HPDE6-E6E7 (cell line): ENCODE results near the gene PROM2.
"Not testable (repeated sequence)": the region's sequence is repeated elsewhere in the genome, so short reads cannot be mapped to it uniquely, and the experiment has no call there.

Experiments used
- DNase-seq: peaks from one replicate; pipeline ENCODE4 v3.0.0; 2011; ENCODE audit warnings: missing footprints; ENCODE audit errors: extremely low spot score

Gene PROM2

DNA sequence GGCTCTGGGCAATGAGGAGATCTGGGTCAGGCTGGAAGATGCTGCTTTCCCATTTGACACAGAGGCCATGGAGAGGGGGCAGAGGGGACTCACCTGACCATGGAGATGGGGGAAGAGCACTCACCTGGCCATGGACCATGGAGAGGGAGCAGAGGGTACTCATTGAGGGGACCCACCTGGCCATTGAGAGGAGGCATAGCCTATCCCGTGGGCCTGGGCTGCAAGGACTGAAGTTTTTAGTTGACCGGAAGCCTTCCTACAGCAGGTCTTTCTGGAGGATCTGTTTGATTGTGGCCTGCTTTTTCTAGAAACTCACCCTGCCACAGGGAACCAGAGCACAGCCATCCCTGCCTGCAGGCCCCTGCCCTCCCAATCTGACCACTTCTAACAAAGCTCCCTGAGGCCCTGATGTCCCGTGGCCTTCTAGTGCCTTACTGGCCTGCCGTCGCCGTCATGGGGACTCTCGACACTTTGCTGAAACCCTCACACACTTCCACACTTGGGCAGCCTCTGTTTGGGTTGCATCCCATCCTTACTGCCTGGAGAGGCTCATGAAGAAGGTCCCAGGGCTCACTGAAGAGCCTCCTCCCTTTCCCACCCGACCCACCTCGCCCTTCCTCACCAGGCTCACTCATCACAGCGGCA, 5.1 kb upstream of the PROM2 start:
- no peak for DNase-seq

GRCh38 chr2:95269745-95270144, 4.5 kb upstream of the PROM2 start:
- not testable (repeated sequence) for DNase-seq

GRCh38 chr2:95270541-95271081, 3.6 kb upstream of the PROM2 start:
- DNase-seq = no peak

GRCh38 chr2:95271381-95271971, 2.8 kb upstream of the PROM2 start:
- no peak for DNase-seq

DNA sequence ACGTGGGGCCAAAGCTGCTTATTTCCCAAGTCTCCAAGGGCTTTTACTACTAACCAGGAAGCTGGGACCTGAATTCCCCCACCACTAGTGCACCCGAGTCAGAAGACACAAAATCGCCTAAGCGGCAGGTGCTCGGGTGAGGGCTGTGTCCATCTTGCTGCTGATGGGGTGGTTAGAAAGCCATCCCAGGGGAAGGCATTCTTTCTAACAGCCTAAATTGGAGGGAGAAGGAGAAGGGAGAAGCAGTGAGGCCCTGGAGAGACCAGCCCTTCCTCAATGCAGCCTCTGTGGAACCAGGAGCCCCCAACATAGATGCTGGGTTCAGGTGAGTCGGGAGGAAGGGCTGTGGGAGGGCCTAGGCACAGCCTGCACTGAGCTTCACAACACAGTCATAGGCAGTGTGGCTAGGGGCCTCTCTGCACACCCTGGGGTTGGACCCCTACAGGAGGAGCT, 1.9 kb upstream of the PROM2 start:
- DNase-seq = no peak

- DNase-seq = no peak
Measured at GRCh38 chr2:95272781-95273180, 1.5 kb upstream of the PROM2 start.

GRCh38 chr2:95273566-95274290, 521 bp upstream of the PROM2 start:
- no peak for DNase-seq

DNA sequence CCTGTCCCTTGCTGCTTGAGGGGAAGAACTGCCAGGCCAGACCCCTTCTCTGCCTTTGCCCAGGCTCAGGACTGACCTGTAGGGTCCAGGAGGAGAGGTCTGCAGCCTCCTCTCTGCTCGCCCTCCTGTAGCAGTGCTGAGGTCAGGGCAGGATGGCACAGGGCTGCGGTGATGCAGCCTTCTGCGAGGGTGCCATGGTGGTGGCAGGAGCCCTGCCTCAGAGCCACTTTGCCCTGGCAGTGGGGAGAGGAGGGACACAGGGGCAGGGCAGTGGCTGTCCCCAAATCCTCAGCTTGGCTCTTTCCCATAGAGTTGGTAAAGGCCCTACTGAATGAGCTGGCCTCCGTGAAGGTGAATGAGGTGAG, 884 bp downstream of the PROM2 start:
- DNase-seq = no peak

DNA sequence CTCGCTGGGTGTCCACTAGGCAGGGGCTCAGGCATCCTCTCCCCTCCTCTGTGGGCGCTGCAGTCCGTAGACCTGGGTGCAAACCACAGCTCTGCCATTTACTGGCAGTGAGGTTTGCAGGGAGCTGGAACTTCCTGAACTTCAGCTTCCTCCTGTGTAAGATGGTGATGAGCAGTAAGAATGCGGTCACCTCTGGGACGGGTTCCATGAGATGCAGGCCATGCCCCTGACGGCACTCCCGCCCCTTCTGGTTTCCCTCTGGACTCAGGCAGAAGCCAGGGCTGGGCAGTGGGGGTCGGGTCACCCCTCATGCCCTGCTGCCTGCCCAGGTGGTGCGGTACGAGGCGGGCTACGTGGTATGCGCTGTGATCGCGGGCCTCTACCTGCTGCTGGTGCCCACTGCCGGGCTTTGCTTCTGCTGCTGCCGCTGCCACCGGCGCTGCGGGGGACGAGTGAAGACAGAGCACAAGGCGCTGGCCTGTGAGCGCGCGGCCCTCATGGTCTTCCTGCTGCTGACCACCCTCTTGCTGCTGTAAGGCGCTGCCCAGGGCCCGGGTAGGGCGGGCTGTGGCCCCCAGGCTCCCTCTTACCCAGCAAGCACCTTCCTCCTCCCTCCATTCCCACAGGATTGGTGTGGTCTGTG, 1.5 kb downstream of the PROM2 start:
- DNase-seq = no peak

GRCh38 chr2:95276244-95276887, 2.1 kb downstream of the PROM2 start:
- DNase-seq = no peak

DNA sequence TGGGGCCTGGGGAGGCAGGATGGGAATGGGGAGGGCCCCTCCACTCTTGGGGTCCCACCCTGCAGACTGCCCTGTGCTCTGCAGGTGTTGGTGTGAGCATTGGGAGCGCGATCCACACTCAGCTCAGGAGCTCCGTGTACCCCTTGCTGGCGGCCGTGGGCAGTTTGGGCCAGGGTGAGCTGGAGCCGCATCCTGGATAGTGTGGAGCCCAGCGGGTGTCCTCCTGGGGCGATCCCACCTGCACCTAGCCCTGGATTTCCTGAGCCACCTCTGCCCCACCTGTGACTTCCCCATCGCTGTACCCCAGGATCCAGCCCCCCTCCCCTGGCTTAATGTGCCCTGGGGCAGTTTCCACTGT, 2.6 kb downstream of the PROM2 start:
- no peak for DNase-seq

DNA sequence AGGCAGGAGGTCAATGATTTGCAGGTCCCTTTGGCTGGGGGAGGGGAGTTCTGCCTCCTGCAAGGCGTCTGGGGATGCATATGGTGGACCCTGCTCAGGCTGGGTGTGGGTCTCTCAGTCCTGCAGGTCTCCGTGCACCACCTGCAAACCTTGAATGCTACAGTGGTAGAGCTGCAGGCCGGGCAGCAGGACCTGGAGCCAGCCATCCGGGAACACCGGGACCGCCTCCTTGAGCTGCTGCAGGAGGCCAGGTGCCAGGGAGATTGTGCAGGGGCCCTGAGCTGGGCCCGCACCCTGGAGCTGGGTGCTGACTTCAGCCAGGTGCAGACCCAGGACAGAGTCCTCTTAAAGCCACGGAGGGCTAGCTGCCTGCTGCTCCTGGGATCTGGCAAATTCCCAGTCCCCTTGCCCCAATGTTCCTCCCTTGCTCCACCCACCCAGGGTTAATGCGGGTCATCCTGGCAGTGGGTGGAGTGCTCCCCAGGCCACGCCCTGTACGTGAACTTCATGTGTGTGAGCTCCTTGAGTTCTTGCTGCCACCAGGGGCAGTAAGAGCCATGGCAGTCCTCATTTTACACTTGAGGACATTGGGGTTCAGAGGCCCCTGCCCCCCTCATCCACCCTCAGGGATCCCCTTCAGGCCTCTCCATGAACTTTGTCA, 3.1 kb downstream of the PROM2 start:
- no peak for DNase-seq

DNA sequence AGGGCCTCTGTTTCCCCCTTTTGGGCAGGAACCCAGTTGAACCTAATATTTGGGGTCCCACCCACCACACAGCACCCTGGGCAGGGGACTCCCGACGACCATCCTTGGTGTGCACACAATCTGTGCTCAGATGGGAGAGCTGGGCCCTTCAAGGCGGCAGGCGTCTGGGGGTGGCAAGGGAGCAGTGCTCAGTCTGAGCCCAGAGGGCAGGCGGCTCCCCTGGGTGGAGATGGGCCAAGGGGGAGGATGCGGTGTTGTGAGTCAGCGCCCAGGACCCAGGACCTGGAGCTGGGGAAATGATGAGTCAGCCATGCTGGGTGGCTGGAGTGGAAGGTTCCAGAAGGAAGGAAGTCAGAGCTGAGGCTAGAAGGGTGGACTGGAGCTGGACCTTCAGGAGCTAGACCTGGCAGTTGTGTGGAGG, 3.8 kb downstream of the PROM2 start:
- peak; percentile 97 for DNase-seq

DNA sequence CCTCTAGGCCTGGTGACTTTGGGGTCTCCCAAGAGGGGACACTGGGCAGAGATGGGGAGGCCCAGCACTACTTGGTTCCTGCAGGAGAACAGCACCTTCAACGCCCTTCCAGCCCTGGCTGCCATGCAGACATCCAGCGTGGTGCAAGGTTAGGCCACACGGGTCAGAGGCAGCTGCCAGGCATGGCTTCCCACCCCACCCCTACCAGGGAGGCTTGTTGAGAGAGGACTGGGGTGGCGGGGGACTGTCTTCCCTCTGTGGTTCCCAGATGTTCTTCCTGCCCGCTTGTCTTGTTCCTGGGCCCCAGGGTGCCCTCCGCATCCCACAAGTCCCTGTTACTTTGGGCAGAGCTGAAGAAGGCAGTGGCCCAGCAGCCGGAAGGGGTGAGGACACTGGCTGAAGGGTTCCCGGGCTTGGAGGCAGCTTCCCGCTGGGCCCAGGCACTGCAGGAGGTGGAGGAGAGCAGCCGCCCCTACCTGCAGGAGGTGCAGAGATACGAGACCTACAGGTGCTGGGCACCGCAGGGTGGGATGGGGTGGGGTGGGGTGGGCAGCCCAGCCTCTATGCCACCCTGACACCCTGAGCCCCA, 4.5 kb downstream of the PROM2 start:
- no peak for DNase-seq

DNA sequence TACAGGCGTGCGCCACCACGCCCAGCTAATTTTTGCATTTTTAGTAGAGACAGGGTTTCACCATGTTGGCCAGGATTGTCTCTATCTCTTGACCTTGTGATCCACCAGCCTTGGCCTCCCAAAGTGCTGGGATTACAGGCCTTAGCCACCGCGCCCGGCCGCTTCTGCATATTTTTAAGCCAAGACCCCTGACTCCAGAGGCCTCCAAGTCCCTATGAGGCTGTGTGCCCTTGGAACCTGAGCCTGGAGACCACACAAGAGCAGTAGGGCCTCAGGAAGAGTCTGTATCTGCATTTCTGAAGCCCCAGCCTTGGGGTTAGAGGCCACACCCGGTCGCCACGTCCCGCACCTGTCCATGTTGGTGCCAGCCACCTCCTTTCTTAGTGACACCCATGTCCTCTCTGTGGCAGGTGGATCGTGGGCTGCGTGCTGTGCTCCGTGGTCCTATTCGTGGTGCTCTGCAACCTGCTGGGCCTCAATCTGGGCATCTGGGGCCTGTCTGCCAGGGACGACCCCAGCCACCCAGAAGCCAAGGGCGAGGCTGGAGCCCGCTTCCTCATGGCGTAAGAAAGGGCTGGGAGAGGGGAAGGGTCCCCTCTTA, 5.3 kb downstream of the PROM2 start:
- DNase-seq = no peak

GRCh38 chr2:95281071-95281470, 6.8 kb downstream of the PROM2 start:
- no peak for DNase-seq

- no peak for DNase-seq
Measured at GRCh38 chr2:95281786-95282185, 7.5 kb downstream of the PROM2 start.

GRCh38 chr2:95282458-95282857, 8.2 kb downstream of the PROM2 start:
- no peak for DNase-seq

DNA sequence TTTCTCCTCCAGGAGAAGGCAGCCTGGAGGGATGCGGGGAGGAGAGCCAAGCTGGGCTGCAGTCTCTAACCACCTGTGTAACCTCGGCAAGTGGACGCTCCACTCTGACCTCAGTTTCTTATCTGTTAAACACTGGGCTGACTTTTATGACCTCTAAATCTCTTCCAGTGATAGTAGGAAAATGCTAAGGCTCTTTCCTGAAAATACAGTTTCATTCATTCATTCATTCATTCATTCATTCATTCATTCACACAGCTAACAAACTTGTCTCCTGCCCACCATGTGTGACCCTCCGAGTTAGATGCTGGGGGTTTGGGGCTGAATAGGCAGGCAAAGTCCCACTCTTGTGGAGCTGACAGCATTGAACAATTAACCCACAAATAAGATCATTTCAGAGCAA, 9.3 kb downstream of the PROM2 start:
- no peak for DNase-seq

GRCh38 chr2:95284886-95285541, 10.8 kb downstream of the PROM2 start:
- no peak for DNase-seq
